NCI-H345 treated with DMSO at 0.1 percent for 48 hours (cell line): ENCODE measurements around the gene ANKIB1.
"Not testable (repeated sequence)": the region's sequence is repeated elsewhere in the genome, so short reads cannot be mapped to it uniquely, and the experiment has no call there.

Source experiments
- DNase-seq: peaks from one replicate; lab custom pipeline; 2025; ENCODE audit not compliant: unreplicated experiment; lab: John Stamatoyannopoulos, UW

ANKIB1 gene

DNA sequence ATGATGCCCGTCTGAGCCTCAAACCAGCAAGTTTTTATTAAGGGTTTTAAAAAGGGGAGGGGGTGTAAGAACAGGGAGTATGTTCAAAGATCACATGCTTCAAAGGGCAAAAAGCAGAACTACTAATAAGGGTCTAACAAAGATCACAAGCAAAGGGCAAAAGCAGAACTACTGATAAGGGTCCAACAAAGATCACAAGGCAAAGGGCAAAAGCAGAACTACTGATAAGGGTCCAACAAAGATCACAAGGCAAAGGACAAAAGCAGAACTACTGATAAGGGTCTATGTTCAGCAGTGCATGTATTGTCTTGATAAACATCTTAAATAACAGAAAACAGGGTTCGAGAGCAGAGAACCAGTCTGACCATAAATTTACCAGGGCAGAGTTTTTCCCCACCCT is 196.9 kb downstream of the ANKIB1 start:
- DNase-seq = not testable (repeated sequence)

GRCh38 chr7:92446869-92447344 is 201.1 kb downstream of the ANKIB1 start:
- no peak for DNase-seq

- peak; percentile 91 for DNase-seq
These were observed 201.8 kb downstream of the ANKIB1 start, which contains the start of gene GATAD1 for GRCh38 chr7:92447345-92448204. Gene GATAD1 (plus strand): TSS chr7:92447482. CDS start chr7:92447730, 248 bp downstream.

DNA sequence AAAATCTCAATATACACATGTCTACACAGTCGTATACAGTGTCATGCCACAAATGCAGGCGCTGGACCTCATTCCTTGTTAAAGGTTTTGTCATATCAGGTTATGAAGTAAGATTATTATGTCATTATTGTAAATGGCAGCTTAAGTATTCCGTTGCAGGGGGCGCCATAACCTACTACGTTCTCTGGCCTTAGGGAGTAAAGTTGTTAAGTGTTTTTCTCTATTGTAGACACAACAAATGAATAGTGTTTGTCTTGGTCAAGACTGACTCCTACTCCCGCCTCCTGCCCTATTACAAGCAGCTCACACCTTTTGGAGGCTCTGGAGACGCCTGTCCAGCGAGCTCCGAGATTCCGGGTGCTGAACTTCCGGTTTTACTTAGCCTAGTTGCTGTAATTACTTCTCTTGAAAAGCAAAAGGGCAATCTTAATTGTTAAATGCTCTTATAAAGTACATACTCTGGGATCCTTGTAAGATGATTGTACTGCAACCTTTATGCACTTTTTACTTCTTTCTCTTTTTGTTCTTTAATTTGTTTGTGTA is 202.5 kb downstream of the ANKIB1 start:
- DNase-seq = no peak
